Measurements from ENCODE around the gene BEAN1. TPM values are rescaled to one million over a fixed set of nuclear protein-coding genes. Genes with fewer than 3 reads are reported as not detected.

BEAN1 gene
- total RNA-seq, 1 donor from 2014 or later: 3.7 TPM

DNA sequence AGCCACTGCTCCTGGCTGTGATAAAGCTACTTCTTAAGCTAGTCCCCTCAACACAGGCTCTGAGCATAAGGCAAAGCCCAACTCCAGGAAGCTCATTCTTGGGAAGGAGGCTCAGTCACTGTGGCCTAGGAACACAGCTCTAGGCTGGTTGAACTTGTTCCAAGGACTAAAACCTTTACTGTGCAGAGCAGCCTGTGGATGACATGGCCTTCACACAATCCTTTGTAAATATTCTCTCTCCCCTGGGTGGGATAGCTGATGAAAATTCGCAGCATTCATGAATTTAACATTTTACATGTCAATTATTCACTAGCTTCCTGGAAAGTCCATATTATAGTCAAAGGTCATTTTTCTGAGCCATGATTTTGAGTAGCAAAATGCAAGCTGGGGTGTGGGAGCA lies 28.9 kb downstream of the BEAN1 start:
- no peaks in the 10 kb centered on the region for H3K4me1 Mint-ChIP-seq (ENCODE audit: low read depth)
- peaks cover 19% of the 10 kb centered on the region for H3K27me3 Mint-ChIP-seq (ENCODE audit: low read depth)
- no peaks in the 10 kb centered on the region for H3K9me3 Mint-ChIP-seq (ENCODE audit: low read depth)
- no peak overlapping the region for H3K27ac Mint-ChIP-seq (ENCODE audit: unreplicated experiment)
- no peak for DNase-seq (ENCODE audit: low spot score)
- no peak overlapping the region for H3K4me3 Mint-ChIP-seq (ENCODE audit: unreplicated experiment)
- no peaks in the 10 kb centered on the region for H3K36me3 Mint-ChIP-seq (ENCODE audit: low read depth)
- TF ChIP-seq, protein P1, sequence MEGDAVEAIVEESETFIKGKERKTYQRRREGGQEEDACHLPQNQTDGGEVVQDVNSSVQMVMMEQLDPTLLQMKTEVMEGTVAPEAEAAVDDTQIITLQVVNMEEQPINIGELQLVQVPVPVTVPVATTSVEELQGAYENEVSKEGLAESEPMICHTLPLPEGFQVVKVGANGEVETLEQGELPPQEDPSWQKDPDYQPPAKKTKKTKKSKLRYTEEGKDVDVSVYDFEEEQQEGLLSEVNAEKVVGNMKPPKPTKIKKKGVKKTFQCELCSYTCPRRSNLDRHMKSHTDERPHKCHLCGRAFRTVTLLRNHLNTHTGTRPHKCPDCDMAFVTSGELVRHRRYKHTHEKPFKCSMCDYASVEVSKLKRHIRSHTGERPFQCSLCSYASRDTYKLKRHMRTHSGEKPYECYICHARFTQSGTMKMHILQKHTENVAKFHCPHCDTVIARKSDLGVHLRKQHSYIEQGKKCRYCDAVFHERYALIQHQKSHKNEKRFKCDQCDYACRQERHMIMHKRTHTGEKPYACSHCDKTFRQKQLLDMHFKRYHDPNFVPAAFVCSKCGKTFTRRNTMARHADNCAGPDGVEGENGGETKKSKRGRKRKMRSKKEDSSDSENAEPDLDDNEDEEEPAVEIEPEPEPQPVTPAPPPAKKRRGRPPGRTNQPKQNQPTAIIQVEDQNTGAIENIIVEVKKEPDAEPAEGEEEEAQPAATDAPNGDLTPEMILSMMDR (IDR thresholded peaks at IDR 0.05): no peak

DNA sequence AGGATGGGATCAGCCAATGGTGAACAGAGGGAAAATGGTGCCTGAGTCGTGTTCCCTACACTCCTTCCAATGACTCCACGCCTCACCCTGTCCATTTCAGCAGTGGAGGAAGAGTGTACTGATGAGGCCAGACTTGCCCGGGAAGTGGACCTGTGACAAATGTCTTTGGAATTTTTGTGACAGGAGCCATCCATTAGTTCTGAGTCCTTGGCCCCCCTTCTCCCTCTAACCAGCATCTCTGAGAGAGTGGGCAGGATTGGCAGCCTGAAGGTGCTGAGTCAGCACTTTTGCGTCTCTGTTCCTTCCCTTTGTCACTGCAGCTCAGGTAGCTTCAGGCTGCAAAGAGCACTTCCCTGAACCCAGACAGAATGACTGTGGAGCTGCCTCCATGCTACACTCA lies 30.8 kb downstream of the BEAN1 start:
- Mint-ChIP-seq H3K27me3 (ENCODE audit: low read depth) (peaks cover 25% of the 10 kb centered on the region), H3K4me3 (ENCODE audit: unreplicated experiment) (no peak overlapping the region), H3K27ac (ENCODE audit: unreplicated experiment) (no peak overlapping the region), H3K9me3 (ENCODE audit: low read depth) (no peaks in the 10 kb centered on the region), H3K36me3 (ENCODE audit: low read depth) (no peaks in the 10 kb centered on the region), H3K4me1 (ENCODE audit: low read depth) (peaks cover 3% of the 10 kb centered on the region)
- DNase-seq (ENCODE audit: low spot score): no peak
- TF ChIP-seq, protein P1 (IDR thresholded peaks at IDR 0.05): no peak

DNA sequence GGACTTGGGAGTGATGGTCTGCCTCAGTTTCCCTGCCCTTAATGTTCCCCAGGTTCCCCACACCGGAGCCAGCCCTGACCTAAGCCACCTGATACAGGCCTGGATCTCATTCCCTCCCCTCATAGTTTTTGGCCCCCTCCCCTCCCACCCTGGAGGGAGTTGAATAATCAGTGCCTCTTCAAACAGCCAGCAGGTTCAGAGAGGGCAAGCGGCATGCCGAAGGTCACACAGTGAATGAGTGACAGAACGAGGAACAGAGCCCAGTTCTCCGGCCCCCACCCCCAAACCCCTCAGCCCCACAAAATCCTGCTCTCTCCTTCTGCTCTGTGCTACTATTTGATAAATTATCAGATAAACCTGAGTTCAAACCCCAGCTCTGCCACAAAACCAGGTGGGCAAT lies 31.2 kb downstream of the BEAN1 start:
- TF ChIP-seq, protein P1 (IDR thresholded peaks at IDR 0.05): no peak
- peaks cover 4% of the 10 kb centered on the region for H3K9me3 Mint-ChIP-seq (ENCODE audit: low read depth)
- peaks cover 5% of the 10 kb centered on the region for H3K4me1 Mint-ChIP-seq (ENCODE audit: low read depth)
- peaks cover 26% of the 10 kb centered on the region for H3K27me3 Mint-ChIP-seq (ENCODE audit: low read depth)
- no peaks in the 10 kb centered on the region for H3K36me3 Mint-ChIP-seq (ENCODE audit: low read depth)
- no peak overlapping the region for H3K4me3 Mint-ChIP-seq (ENCODE audit: unreplicated experiment)
- no peak overlapping the region for H3K27ac Mint-ChIP-seq (ENCODE audit: unreplicated experiment)
- DNase-seq (ENCODE audit: low spot score): no peak

DNA sequence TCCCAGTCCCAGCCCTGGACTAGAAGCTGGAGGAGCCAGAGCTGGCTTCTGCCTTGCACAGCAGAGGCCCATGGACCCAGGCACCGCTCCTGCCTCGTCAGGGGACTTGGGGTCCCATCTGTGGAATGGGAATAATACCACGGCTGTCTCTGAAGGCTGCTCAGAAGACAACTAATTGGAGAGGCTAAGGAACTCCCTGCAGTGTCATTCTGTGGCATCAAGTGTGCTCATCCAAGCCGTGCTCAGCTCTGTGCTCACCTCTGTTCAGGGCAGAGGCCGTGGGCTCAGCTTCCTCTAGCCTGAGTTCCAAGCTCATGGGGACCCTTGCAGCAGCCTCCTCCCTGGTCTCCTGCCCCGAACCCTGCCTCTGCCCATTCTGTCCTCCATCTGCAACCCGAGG lies 31.8 kb downstream of the BEAN1 start:
- peaks cover 7% of the 10 kb centered on the region for H3K9me3 Mint-ChIP-seq (ENCODE audit: low read depth)
- no peak for DNase-seq (ENCODE audit: low spot score)
- no peak overlapping the region for H3K4me3 Mint-ChIP-seq (ENCODE audit: unreplicated experiment)
- TF ChIP-seq, protein P1 (IDR thresholded peaks at IDR 0.05): no peak
- no peaks in the 10 kb centered on the region for H3K36me3 Mint-ChIP-seq (ENCODE audit: low read depth)
- H3K27me3 Mint-ChIP-seq (ENCODE audit: low read depth): peaks cover 27% of the 10 kb centered on the region
- H3K27ac Mint-ChIP-seq (ENCODE audit: unreplicated experiment): no peak overlapping the region
- peaks cover 5% of the 10 kb centered on the region for H3K4me1 Mint-ChIP-seq (ENCODE audit: low read depth)

DNA sequence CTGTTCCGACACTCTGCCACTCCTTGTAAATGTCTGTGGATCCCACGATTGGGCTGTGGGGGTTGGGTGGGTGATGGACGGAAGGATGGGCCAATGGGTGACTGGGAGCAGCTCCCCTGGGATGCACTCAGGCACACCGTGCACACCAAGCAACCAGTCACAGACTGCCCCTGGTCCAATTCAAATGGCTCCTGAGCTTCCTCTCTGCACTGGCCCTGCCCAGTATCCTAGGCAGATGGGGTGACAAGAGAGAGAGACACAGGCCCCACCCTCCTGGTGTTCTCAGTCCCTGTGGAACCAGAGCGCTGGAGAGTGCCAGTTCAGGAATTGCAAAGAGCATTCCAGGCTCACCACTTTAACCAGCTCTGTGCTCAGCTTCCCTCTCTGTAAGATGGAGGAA lies 32.8 kb downstream of the BEAN1 start:
- Mint-ChIP-seq H3K27me3 (ENCODE audit: low read depth) (peaks cover 31% of the 10 kb centered on the region), H3K9me3 (ENCODE audit: low read depth) (peaks cover 7% of the 10 kb centered on the region), H3K27ac (ENCODE audit: unreplicated experiment) (no peak overlapping the region), H3K4me3 (ENCODE audit: unreplicated experiment) (no peak overlapping the region), H3K4me1 (ENCODE audit: low read depth) (peaks cover 5% of the 10 kb centered on the region), H3K36me3 (ENCODE audit: low read depth) (no peaks in the 10 kb centered on the region)
- TF ChIP-seq, protein P1 (IDR thresholded peaks at IDR 0.05): no peak
- DNase-seq (ENCODE audit: low spot score): no peak

All from chondrocyte (in vitro differentiated cells).